ENCODE results near the gene DKK3.

The DKK3 gene

DNA sequence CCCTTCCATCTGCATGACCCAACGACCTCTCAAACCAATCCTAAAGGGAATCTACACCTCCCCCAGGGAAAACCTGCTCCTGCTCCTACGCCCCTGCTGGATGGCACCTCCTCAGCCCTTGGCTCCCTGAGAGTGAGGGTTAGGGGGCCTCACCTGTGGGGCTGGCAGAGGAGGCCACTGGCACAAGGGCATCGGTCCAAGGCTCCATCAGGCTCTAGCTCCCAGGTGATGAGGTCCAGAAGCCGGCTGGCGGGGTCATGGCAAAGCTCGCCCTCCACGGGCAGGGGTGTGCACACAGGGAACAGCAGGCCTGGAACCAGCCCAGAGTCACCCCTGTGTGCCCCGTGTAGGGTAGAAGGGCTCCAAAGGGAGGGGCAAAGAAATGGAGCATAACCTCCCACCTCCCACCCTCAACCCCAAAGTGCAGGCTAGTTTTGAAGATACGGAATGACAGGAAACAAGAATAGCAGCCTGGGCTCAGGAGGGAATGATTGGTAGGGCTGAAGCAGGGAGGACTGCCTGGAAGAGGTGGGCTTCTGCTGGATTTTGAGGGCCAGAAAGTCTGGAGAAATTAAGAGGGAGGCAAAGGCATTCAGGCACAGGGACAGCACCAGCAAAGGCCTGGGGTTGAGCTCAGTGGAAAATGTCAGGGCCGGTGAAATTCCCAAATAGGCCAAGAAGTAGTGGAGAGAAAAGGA is 42.6 kb downstream of the DKK3 start:
- no peak for DNase-seq

DNA sequence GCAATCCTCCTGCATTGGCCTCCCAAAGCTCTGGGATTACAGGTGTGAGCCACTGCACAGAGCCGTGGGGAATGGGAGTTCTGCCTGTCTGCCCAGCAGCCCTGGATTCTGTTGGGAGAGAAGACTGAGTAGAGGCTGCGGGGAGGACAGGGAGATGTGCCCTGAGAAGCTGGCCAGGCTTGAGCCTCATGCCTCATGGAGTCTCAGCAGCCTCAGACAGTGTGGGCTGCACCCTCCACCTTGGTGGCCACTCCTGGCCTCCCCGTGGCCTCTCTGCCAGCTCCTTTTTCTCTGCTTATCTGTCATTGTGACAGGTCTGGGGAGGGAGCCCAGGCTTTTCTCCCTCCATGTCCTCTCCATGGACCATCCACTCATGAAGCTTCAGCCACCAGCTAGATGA is 43.2 kb downstream of the DKK3 start:
- DNase-seq, result no peak

DNA sequence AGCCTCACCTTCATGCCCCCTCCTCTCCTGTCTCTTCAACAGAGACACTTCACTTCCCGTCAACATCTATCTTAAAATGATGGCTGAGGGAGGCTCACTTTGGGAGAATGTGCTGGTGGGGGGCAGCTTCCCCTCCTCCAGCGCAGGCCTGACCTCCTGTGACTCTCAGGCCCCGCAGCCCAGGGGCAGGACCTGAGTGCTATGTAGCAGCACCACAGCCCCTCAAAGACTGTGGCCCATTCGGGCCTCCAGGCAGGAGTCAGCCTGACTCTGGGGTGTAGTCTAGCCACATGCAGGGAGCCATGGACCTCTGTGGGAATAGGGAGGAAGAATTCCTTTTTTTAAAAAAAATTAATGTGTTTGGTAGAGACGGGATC is 43.7 kb downstream of the DKK3 start:
- no peak for DNase-seq

DNA sequence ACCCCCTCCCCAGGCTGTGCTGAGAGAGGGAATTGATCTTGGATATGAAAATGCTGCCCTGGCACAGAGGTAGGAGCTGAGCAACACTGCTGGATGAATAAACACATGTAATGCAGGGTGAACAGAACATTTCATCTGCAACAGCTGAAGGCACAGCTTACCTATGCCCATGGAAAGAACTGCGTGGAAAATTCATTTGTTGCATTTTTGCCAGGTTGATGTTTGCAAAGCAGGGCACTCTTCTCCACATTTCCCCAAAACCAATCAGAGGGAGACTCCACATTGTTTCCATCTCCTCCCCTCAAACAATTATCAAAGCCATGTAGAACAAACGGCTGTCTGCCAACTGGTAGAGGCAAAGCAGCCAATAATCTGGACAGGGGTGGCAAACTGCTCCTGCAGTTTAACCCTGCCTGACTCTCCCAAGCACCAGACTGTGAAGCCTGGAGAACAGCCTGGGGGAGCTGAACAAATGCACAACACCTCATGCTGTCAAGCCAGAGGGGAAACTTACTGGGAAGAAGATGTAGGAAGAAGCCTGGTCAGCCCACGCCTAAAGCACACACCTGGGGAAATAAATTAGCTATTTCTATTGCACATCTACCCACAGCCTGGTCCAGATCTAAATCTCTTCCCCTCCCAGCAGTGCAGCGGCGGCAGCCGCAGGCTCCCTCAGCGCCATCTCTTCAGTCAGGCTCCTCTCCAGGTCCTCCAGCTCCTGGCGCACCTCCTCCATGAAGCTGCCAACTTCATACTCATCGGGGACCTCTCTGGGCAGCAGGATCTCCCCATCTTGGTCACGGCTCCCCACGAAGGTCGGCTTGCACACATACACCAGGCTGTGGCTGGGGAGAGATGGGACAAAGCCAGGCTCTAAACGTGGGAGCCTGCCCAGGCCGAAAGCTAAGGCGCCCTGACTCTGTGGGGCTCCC is 44.3 kb downstream of the DKK3 start:
- DNase-seq, result no peak

- DNase-seq, result no peak
Measured at GRCh38 chr11:11963067-11963466, 45.4 kb downstream of the DKK3 start.

DNA sequence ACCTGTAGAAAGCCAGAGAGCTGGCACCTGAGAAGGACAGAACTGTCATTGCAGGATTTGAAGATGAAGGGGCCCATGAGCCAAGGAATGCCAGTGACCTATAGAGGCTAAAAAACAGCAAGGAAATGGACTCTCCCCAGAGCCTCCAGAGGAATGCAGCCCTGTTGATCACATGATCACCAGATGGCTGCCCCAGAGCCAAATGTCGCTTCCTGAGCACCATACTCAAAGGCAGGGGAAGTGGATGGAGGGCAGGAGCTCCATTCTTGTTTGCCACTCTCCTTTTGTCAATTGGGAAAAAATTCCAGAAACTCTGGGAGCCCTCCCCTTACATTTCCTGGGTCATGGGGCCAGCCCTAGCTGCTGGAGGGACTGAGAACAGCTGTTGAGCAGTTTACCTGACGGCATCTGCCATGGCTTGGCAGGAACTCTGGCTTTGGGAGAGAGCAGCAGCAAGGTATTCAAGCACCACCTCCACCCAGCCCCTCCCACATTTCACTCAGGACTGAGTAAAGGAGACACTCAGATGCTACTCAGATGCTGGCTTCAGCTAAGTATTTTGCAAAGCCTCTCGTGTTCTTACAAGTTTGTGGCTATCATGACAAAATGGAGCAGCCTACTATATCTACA is 46.9 kb downstream of the DKK3 start:
- DNase-seq, result no peak

DNA sequence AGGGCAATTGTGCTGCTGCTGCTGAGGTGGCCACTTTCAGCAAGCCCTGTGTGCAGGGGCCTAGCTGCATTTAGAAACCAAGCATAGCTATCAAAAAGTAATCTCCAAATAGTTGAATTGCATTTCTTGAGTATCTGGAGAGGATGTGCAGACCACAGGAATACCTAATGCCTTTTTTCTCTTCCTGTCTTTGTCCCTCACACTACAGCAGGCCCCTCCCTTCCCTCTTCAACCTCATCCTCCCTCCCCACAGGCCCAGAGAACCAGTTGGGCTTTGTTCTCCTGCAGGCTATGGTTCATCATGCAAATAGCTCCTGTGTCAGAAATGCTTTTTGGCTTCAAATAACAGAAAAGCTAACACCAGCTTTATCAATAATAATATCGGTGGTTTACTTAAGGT is 47.7 kb downstream of the DKK3 start:
- no peak for DNase-seq

GRCh38 chr11:11959601-11960000 is 48.8 kb downstream of the DKK3 start:
- no peak for DNase-seq

GRCh38 chr11:11958403-11959231 is 49.8 kb downstream of the DKK3 start:
- no peak for DNase-seq

DNA sequence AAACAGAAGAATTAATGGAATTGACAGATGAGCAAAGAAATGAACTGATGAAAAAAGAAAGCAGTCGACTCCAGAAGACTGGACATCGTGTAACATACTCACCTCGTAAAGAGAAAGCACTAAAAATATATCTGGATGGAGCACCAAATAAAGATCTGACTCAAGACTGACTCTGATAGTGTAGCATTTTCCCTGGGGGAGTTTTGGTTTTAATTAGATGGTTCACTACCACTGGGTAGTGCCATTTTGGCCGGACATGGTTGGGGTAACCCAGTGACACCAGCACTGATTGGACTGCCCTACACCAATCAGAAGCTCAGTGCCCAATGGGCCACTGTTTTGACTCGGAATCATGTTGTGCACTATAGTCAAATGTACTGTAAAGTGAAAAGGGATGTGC is 52.4 kb downstream of the DKK3 start:
- DNase-seq, result no peak

GRCh38 chr11:11952036-11952435 is 56.4 kb downstream of the DKK3 start:
- no peak for DNase-seq

DNA sequence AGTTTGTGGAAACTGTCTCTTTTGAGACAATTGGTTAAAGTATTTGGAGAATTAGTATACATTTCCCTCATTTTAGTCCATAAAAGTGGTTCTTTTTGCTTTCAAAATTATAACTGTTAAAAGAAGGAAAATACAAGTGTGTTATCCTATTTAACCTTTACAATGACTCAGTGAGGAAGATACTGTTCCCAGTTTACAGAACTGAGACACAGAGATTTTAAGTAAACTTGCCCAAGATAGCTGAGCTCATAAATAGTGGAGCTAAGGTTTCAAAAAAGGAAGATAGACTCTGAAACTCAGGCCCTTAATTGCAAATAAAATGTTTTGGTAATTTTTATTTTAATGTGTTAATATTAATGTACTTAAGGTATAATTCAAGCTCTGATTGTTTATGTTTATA is 58.9 kb downstream of the DKK3 start:
- DNase-seq, result no peak

- DNase-seq, result no peak
Measured at GRCh38 chr11:11948242-11948947, 60.0 kb downstream of the DKK3 start.

GRCh38 chr11:11947825-11948224 is 60.6 kb downstream of the DKK3 start:
- DNase-seq, result no peak

DNA sequence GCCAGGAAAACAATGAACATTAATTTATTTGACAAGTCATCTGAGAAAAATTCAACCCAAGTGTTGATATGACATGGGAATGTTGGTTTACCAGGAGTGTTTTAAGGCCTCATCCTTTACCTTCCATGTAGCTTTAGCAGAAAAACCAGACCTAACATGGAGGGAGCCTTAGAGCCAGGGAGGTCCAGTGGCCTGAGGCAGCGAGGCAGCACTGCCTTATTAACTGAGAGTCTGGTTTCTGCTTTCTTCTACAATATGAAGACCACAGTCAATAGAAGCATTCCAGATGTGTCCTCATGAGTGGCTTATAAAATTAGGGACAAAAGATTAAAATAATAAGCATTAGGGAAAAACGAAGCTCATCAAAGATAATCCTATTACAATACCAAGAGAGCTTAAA is 61.5 kb downstream of the DKK3 start:
- DNase-seq, result no peak

DNA sequence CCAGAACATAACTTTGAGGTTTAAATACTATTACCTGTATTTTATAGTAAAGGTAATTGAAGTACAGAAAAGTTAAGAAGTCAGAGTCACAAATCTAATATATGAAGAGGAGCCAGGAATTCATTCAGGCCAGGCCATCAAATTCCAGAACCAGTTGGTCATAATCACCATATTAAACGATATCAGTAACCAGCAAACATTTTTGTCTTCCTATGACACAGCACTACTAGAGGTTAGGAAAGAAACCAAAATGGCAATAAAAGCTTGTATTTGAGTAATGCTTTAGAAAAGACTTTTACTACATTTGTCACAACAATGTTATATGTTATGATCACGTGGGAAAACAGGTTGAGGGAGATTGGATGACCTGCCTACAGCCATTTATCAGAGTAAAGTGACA is 62.2 kb downstream of the DKK3 start:
- peak; percentile 4 for DNase-seq

- DNase-seq, result no peak
Measured at GRCh38 chr11:11944444-11944843, 64.0 kb downstream of the DKK3 start.

GRCh38 chr11:11942668-11943067 is 65.8 kb downstream of the DKK3 start:
- DNase-seq, result no peak

DNA sequence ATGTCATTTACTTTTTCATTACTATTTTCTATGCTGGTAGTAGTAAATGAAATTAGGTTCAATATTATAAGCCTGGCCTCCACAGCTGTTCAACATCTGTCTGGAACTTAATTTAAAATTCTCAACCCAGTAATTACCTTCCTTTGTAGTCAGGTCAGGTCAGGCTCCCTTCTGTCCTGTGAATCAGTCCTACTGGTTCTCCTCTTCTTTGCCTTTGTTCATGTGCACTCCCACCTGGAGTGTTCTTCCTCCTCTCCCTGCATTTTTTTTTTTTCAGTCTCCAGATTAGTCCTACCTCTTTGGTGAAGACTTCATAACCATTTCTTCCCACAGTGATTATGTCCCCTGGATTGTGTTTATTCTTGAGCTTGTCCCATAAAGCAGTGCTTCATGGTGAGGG is 67.9 kb downstream of the DKK3 start:
- no peak for DNase-seq

DNA sequence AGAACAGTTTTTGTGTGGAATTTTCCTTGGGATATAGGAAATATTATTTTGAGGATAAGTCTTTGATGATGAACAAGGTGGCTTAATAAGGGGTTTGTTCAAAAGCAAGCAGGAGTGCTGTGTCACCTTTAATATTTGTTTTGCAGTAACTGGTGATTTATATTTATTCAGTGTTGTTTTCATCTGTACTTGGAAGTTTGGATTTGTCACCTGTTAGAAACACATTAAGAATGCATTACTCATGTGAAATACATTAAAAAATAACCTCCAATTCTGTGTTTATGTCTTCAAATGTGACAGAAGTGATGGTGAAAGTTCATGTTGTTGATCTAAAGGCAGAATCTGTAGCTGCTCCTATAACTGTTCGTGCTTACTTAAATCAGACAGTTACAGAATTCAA is 70.5 kb downstream of the DKK3 start:
- DNase-seq, result no peak

DNA sequence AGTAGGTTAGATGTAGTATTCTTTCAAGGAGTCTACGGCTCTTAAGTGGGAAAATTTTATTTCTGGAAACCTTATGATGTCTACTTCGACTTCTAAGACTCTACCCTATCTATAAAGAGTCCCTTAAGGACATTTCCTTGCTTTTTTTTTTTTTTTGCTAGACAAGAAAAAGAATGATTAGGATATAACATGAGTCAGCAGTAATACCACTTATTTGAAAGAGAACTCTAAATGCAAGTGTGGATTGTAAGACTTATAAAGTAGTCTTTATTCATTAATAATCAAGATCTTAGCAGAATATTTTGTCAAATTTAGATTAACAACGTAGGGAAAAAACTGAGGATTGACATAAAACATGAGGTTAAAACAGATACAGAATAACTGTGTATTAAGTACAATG is 71.0 kb downstream of the DKK3 start:
- no peak for DNase-seq

DNA sequence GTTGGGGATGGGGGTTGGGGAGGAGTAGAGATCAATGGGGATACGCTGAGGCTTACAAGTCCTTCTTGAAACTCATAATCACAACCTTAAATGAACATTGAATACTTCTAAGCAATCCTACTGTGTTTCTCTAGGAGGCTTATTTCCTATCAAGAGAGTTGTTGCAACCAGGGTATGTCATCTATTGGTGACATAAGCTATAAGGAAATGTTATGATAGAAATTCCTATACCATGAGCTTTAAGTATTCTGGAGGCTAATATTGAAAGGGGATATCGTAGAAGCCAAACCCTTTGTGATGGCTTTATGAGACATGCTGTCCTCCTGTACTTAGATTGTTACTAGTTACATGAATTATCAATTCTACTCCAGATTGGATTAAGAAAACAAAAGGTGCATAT is 72.9 kb downstream of the DKK3 start:
- DNase-seq, result no peak
